ENCODE results near the gene NCAM1. TPM values are rescaled to one million over a fixed set of nuclear protein-coding genes. Genes with fewer than 3 reads are reported as not detected.

Gene NCAM1
- total and polyA plus RNA-seq, 9 of the 15 experiments (the other 6 are each of a cell fraction or from before 2014, with no cell fraction given): 0.09 to 0.23 TPM; not detected in 7

GRCh38 chr11:113240389-113240788 is 279.2 kb downstream of the NCAM1 start:
- no peaks in the 10 kb centered on the region for H3K9me3 ChIP-seq (replicated peaks; ENCODE audit: control insufficient read depth, insufficient read depth, low read depth, low read length)
- peaks cover 16 to 46% of the 10 kb centered on the region in 2 experiments; a peak in 3 of 5 replicates for H3K27me3 ChIP-seq (ENCODE audit: control insufficient read depth in 2 of 2, insufficient read depth in 2 of 2, low read length in 2 of 2)
- no peak overlapping the region for H2AFZ ChIP-seq (ENCODE audit: low read depth, low read length)
- no peak for FAIRE-seq
- in situ Hi-C loops (cut with MboI) (no loop called here), intact Hi-C loops (cut with micrococcal nuclease) (no loop called here)
- no peaks in the 10 kb centered on the region for H3K36me3 ChIP-seq (ENCODE audit: control insufficient read depth, insufficient read depth, low read length)
- DNase-seq (ENCODE audit: extremely low read depth in 1 of 4, low spot score in 3 of 4): no peak
- no peak overlapping the region for H3K9ac ChIP-seq (ENCODE audit: insufficient read depth in 1 of 2, low read depth in 2 of 2, low read length in 2 of 2)
- WGBS (ENCODE audit: insufficient coverage, low coverage, missing lambda C conversion rate): 1% methylated on average over 5 of the region's 5 CpGs
- no peak overlapping the region for H3K27ac ChIP-seq (ENCODE audit: extremely low read depth, low read depth, low read length)
- no peak for ATAC-seq
- H3K4me1 ChIP-seq (replicated peaks in 1 of 2; ENCODE audit: control insufficient read depth in 2 of 2, insufficient read depth in 2 of 2, low read length in 2 of 2): no peaks in the 10 kb centered on the region
- BruUV-seq (replicated peaks): no TSS peak
- H3K4me3 ChIP-seq: no peak overlapping the region
- CTCF ChIA-PET (ENCODE audit: low intra/inter-chr PET ratio): no interaction called here
- no peak for TF ChIP-seq ZNF511 (CRISPR knock-in tag; IDR thresholded peaks at IDR 0.05)
- no peak for TF ChIP-seq ZHX1 (conservative IDR thresholded peaks at IDR 0.05; ENCODE audit: low read length)
- no peak for TF ChIP-seq HNRNPUL1 (IDR thresholded peaks at IDR 0.05; ENCODE audit: low read length)
- no peak for TF ChIP-seq ZKSCAN1 (IDR thresholded peaks at IDR 0.05; ENCODE audit: low read depth, low read length)
- TF ChIP-seq HSF4 (CRISPR knock-in tag; IDR thresholded peaks at IDR 0.05; ENCODE audit: borderline replicate concordance): no peak
- no peak for TF ChIP-seq TBP (optimal IDR thresholded peaks at IDR 0.05; ENCODE audit: low read depth, low read length)
- no peak for TF ChIP-seq ZNF197 (CRISPR knock-in tag; IDR thresholded peaks at IDR 0.05; ENCODE audit: low read depth)
- no peak for TF ChIP-seq PCBP2 (IDR thresholded peaks at IDR 0.05; ENCODE audit: low read depth, low read length, poor library complexity, severe bottlenecking)
- TF ChIP-seq TCFL5 (CRISPR knock-in tag; conservative IDR thresholded peaks at IDR 0.05): no peak
- TF ChIP-seq ZSCAN32 (CRISPR knock-in tag; IDR thresholded peaks at IDR 0.05): no peak
- no peak for TF ChIP-seq ZNF217 (CRISPR knock-in tag; IDR thresholded peaks at IDR 0.05)
- no peak for TF ChIP-seq SIN3A (IDR thresholded peaks at IDR 0.05; ENCODE audit: borderline replicate concordance in 2 of 2, control insufficient read depth in 1 of 2, low read depth in 2 of 2, low read length in 2 of 2)
- no peak for TF ChIP-seq GATAD2A (IDR thresholded peaks at IDR 0.05)
- H3K4me2 ChIP-seq (ENCODE audit: insufficient read depth, low read length): no peak overlapping the region
- no peaks in the 10 kb centered on the region for H3K79me2 ChIP-seq (ENCODE audit: control insufficient read depth, insufficient read depth, low read length)
- H4K20me1 ChIP-seq (replicated peaks; ENCODE audit: control insufficient read depth, insufficient read depth, low read length): no peaks in the 10 kb centered on the region
- no peaks in the 10 kb centered on the region for H3K9me1 ChIP-seq (ENCODE audit: control insufficient read depth, insufficient read depth, low read length)
- POLR2A ChIA-PET: no interaction called here

Data from K562 (cell line).